Stomach (tissue), 4 donors: Measurements from ENCODE around the gene RAB3C.

Source experiments
- CTCF ChIP-seq, 7 experiments: fragments of 450-650 bp in 4 of 7; fragments of 200-600 bp in 3 of 7; sonication (generic) in 3 of 7; IDR thresholded peaks; one replicate each; pipeline ENCODE4 v1.5.1; 2016 to 2019; ENCODE audit warnings: antibody characterized with exemption in 7 of 7, control low read depth in 2 of 7, mild to moderate bottlenecking in 1 of 7
- EP300 ChIP-seq: sonication (generic); formaldehyde crosslinking; IDR thresholded peaks from one replicate; pipeline ENCODE4 v1.6.1; 2017; ENCODE audit warnings: antibody characterized with exemption
- POLR2A ChIP-seq, 4 donors: fragments of 450-650 bp; IDR thresholded peaks; one replicate each; pipeline ENCODE4 v1.6.1; 2016; ENCODE audit warnings: antibody characterized with exemption in 4 of 4, control low read depth in 2 of 4, mild to moderate bottlenecking in 1 of 4, moderate library complexity in 1 of 4
- POLR2AphosphoS5 ChIP-seq, 3 donors: sonication (generic); formaldehyde crosslinking; IDR thresholded peaks; one replicate each; pipeline ENCODE4 v1.6.1; 2016; ENCODE audit warnings: antibody characterized with exemption in 3 of 3

- TF ChIP-seq POLR2AphosphoS5 (IDR thresholded peaks at IDR 0.05), result no peak
- TF ChIP-seq POLR2A (IDR thresholded peaks at IDR 0.05), result no peak
- TF ChIP-seq CTCF (IDR thresholded peaks at IDR 0.05), result no peak
- TF ChIP-seq EP300, result no peak
Measured at GRCh38 chr5:58774937-58775336, 192.1 kb downstream of the RAB3C start.
